ENCODE measurements around the gene NKX2-3. TPM values are rescaled to one million over a fixed set of nuclear protein-coding genes. Genes with fewer than 3 reads are reported as not detected.

The NKX2-3 gene
- total RNA-seq, 1 donor from 2014 or later, result not detected

DNA sequence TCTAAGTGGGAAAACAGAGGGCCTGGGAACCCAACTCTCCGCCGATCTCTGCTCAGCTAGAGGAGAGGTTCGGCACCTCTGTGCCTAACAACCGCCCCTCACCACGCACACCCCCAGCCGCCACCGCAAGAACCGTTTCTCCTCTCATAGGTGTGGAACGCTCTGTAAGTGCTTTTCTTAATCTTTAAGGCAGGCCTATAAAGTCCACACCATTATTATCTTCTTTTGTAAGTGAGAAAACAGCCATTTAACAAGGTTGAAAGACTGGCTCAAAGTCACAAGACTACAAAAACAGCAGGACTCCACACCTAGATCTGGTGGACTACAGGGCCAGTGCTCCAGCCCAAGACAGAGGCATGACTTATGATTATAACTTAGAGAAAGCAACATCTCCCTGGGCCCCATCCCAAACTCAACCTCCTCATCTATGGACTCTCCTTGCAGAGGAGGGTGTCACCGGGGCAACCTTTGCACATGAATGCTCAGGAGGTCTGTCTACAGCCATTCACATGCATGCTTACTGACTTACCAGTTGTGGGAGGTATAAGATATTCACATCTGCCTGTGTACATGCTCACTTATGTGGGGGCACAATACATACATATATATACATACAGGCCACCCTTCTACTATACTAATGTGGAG, 7.9 kb upstream of the NKX2-3 start:
- ATAC-seq, result no peak
- intact Hi-C loops (cut with micrococcal nuclease), result no loop called here
- no peak for DNase-seq

DNA sequence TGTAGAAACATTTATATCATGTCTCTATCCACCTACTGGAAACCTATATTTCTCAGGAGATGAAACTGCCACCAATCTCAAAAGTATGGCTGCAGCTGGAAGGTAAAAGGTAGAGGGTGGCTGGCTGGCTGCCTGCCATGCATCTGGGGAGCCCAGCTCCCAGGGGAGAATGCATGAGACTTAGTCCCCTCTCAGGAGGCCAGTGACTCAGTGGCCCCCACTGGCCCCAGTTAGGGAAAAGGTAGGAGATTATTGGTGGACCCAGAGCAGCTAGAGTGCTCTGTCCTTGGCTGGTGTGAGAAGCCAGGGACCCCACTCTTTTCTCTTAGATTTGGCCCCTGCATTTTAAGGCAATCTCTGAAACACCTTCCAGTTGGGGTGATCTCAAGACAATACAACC, 6.8 kb upstream of the NKX2-3 start:
- intact Hi-C loops (cut with micrococcal nuclease), result no loop called here
- no peak for ATAC-seq
- no peak for DNase-seq

DNA sequence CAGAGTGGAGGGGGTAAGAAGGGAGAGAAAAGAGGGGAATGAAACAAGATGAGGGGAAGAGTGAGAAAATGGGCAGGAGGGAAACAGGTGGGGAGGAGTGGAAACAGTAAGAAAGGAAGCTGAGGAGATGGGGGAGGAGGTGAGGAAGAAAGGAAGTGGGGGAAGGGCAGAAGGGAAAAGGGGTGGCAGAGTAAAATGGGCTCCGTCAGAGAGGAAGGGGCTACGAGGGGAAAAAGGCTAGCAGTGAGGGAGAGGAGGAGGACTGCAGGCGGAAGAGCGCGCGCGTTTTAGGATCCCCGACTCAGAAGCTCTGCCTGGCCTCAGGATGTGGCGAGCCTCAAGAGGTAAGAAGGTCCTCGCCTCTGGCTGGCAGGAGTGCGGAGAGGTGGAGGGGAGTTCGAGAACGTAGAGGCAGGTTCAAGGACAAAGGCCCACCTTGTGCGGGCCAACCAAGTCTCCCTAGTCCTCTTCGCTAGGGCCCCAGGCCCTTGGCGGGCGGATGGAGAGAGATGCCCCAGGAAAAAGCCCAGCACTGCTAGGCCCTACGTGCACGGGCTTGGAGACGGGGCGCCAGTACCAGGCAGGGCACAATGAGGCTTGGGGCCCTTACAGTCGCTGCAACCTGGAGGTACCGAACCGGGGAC, 5.8 kb upstream of the NKX2-3 start:
- intact Hi-C loops (cut with micrococcal nuclease), result no loop called here
- ATAC-seq (no peak), DNase-seq (no peak)

DNA sequence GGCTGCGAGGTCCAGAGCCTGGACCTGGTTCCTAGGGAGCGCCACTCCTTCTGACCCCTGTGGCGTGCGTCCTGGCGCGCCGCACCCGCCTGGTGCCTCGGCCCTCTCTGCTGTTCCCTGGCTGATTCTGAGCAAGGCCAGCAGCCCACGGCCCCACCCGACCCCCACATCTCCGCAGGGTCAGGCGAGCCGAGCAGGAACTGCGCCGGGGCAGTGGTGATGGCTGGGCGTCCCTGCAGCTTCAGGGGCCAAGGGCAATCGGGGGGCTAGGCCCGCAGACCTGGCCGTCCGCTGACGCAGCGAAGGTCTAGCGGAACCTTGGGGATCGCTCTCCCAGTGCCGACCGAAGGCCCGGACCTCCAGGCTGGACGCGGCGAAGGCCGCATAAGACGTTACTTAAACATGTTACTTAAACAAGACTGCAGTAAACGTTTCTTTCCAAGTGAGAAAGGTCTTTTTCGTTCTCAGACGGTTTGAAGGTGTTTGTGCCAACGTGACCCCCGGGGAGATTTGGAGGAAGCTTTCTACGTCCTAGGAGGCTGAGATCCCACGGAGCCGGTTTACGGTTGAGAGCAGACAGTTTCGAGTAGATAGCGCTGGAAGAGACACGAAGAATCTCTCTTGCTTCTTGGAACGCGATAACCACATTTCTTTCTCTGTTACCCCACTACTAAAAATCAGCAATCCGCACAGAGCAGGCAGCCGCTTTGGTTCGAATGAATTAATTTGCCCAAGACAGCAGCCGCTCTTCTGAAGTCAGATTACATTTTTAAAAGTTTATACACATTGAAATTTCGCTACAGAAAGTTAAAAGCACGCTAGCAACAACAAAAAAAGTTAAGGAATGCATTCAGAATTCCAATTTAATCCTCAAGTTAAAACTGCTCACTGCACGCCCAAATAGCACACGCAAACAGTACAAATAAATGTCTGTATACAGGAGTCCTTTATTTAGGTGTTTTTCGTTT, 4.9 kb upstream of the NKX2-3 start:
- no peak for ATAC-seq
- intact Hi-C loops (cut with micrococcal nuclease), result no loop called here
- no peak for DNase-seq

DNA sequence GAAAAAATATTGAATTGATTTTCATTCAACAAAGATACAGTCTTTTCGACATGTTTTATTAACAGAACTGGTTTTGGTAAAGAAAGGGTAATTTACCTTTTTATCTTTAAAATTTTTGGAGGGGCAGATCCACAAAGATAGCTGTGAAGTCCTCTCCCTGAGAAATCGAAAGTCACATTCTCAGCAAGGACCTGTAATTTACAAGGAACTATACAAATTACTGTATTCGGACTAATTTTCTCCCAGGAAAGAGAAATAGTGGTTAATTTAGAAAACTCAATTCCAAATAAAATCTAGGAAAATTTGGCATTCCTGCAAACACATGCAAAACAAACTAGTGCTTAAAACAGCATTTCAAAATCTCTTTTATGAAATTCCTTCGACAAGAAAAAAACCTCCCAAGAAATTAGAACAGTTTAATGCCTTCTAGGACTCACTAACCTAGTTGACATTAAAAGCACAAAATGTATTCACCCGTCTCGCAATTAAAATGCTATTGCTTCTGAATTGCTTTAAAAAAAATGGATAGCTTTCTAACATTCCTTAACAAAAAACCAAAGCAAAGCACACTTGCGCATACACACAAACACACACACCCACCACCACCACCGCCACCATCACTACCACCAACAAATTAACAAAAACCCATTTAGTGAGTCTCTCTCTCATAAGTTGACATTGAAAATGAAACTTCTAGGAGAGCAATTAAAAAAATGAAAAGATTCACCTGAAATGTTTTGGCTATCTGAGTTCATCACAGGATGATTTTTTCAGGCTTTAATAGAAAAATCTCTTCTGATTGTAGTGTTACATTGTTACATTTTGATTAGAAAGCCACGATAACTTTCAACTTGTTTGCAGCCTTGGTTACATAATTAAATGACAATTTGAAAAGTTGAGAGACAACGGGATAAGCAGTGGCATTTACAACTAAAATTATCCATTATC, 4.0 kb upstream of the NKX2-3 start:
- DNase-seq, result no peak
- ATAC-seq, result no peak
- intact Hi-C loops (cut with micrococcal nuclease), result no loop called here

DNA sequence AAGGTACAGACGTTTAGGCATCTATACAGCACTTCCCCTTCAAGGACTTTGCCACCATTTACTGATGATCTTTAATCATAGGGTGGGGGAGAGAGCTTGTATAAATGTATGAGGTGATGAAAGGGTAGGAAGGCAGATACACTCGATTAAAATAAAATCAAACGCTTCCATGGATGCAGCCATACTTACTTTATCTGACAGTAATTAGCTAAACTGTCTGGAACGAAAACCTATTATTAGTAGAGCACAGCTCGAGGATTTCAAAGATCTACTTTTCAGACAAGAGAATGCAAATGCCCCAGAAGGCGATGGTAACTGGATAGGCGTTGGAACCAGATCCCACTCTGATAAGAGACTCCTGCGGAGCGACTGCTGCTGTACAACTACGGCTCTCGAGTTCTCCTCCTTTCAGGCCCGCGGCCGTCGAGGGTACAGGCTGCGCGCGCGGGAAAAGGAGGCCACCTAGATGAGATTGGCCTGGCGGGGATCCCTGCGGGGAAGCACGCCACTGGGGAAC, 3.1 kb upstream of the NKX2-3 start:
- intact Hi-C loops (cut with micrococcal nuclease), result no loop called here
- DNase-seq (no peak), ATAC-seq (no peak)

DNA sequence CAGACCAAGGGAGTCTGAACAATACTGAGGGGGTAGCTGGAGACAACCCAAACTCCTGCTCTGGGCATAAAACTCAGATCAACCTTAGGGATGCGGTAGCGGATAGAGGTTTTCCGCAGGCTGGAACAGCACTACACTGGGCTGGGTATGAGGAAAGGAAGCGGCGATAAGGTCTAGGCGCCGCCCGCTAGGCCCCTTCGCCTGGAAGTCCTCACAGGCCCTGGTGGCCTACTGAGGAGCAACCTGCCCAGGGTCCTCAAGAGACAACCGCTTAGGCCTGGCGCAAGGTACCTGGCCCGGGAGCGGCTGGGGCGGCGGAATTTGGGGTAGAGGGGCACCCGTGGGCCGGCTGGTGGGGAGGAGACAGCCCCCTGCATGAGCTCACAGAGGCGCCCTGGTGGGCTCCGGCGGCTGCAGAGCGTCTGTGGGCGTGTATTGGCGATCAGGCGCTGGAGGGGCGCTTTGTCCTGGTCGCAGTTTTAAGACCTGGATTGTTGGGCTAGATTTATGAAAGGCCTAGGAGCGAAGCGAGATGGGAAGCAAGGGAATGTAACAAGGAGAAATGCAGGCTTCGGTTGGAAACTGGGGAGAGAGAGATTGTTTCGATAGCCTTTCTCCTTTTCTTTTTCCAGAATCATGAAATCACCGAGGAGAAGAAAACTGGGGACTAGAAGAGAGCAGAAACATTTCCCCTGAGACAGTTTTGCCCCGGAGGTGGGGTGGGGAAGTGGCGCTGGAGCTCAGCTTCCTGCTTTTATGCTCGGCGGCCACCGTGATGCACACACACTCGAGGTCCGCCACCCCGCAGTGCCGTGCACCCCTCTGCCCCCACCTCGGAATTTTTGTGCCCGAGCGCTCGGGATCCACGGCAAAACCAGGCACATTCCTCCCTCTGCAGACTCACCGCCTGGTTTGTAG, 2.4 kb upstream of the NKX2-3 start:
- no peak for ATAC-seq

DNA sequence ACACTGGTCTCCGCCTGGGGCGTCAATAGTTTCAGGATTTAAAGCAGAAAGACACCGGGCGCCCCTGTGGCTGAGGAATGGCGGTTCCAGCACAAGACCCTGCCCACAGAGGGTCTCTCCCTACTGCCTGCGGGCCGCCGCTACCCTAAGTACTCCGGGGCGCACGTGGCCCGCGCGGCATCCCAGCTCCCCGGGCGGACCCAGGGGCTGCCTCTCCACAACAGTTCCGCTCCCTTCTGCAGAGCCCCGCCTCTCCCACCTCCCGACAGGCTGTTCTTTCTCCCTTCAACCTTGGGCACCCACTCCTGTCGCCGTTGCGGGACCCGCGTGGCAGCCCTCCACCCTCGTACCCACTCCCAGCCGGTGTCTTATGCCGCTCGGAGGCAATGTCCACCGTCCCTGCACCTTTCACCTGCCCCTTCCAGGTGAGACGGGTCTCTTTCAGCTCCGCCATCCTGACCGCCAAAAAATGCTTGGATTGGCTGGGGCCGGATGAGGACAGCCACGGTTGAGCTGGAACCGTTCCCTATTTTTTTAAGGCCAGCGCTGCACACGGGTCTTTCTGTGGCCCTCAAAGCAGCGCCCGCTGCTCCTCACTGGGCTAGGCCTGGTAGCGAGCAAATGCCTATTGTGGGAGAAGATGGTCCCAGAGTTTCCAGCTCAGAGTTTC, 1.6 kb upstream of the NKX2-3 start:
- no peak for ATAC-seq
- intact Hi-C loops (cut with micrococcal nuclease), result no loop called here
- no peak for DNase-seq

More for the DNA sequence above, 2.4 kb upstream of the NKX2-3 start:
- no peak for DNase-seq
- intact Hi-C loops (cut with micrococcal nuclease), result no loop called here

DNA sequence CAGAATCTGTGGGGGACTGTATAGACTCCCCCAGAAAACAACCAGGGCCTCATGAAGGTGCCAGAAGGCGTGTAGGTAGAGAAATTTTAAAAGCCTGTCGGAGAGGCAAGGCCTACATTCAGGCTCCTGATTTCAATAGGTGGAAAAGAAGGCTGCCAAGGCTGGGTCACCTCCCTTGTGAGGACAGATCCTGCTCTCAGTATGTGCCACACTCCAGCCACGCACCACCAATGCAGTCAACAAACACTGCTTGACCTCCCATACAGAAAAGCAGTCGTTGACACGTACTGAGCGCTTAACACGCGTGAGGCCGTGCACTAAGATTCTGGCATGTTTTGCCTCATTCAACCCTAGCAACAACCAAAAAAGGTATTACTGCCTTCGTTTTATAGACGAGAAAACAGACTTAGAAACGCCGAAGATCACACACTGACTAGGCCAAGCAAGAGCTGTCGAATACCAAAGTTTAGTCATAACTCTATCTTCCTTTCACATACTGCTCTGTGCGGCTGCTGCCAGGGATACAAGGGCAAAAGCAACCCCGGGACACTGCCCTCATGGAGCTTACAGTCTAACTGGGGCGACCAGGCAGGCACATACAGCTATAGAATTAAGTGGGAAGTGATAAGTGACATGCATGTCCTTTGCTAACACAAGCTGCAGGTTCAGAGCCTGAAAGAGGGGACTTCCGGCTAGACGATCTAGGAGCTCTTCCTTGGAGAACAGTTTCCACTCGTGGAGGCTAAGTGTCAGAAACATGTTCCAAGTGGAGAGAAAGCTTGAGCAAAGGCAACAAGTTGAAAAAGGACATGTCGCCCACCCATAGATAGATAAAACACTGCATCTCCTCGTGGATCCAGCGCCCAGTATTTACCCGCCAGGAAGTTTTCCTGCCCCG, 797 bp upstream of the NKX2-3 start:
- ATAC-seq, result no peak
- intact Hi-C loops (cut with micrococcal nuclease), result no loop called here
- no peak for DNase-seq

DNA sequence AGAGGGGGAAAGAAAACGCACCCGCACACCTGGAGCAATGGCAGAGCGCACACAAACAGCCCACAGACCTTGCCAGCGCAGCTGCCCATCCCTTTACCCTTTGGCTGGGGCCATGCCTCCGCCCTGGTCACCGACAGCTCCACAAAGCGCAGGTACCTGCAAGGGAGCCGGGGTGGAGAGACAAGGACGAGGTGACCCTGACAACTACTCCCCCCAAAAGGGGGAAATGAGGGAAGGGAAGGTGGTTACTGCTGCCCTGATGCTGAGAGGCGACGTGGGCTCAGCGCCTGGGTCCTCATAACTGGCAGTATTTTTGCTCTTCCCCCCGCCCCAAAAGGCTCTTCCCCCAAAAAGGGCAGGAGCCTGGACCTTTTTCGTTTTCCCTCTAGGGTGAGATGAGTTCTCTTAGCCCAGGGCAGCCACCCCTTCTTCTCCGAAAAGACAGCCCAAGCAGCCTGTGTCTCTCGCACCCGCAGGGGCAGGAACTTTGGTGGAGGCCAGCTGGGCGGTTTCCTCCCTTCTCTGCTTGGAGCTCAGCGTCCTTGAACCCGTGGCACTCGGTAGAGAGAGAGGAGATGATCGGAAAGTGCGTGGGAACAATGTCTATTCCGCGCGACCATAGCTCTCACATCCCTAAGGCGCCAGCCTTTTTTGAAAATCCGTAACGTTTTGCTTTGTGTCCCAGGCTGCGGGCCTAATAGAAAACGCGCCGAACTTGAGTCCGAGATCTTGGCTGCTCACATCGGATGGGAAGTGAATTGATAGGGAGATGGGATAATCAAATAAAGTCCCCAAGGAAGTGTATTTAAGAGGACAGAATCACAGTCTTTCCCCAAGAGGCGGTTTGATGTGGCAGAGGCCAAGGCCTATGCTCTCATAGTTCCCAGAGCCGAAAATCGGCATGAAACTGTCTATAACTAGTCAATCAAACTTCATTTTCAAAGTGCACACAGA, 1.0 kb downstream of the NKX2-3 start:
- intact Hi-C loops (cut with micrococcal nuclease), result no loop called here
- DNase-seq (no peak), ATAC-seq (no peak)

DNA sequence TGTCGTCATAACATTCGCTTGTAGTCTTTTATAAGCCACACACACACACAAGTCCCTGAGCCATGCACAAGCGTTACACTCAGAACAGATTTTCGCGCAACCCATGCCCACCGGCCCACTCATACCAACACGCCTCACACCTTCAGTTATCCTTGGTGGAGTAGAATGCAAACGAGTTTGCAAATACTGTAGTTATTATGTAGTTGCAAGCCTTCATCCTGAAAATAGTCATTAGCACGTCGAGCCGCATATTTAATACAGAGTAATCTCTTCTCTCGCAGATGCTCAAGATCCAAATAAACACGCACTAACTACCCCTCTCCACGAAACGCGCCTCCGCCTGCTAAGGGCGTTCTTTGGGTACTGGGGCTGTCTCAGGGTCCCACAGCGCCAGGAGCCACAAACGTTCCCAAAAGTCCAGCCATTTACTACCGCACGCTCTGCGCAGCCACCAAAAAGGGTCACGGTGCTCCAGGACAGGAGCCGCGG, 1.8 kb downstream of the NKX2-3 start:
- intact Hi-C loops (cut with micrococcal nuclease), result no loop called here
- ATAC-seq (no peak), DNase-seq (no peak)

DNA sequence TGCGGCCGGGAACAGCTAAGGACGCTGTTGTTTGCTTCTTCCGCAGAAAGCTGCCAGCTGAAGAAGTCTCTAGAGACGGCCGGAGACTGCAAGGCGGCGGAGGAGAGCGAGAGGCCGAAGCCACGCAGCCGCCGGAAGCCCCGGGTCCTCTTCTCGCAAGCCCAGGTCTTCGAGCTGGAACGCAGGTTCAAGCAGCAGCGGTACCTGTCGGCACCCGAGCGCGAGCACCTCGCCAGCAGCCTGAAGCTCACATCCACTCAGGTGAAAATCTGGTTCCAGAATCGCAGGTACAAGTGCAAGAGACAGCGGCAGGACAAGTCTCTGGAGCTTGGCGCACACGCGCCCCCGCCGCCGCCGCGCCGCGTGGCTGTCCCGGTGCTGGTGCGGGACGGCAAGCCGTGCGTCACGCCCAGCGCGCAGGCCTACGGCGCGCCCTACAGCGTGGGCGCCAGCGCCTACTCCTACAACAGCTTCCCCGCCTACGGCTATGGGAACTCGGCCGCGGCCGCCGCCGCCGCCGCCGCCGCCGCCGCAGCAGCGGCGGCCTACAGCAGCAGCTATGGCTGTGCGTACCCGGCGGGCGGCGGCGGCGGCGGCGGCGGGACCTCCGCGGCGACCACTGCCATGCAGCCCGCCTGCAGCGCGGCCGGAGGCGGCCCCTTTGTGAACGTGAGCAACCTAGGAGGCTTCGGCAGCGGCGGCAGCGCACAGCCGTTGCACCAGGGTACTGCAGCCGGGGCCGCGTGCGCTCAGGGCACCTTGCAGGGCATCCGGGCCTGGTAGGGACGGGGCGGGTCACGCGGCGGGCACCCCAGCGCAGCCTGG, 2.4 kb downstream of the NKX2-3 start:
- peak; percentile 62 for ATAC-seq
- intact Hi-C loops (cut with micrococcal nuclease), result no loop called here
- DNase-seq, result no peak

DNA sequence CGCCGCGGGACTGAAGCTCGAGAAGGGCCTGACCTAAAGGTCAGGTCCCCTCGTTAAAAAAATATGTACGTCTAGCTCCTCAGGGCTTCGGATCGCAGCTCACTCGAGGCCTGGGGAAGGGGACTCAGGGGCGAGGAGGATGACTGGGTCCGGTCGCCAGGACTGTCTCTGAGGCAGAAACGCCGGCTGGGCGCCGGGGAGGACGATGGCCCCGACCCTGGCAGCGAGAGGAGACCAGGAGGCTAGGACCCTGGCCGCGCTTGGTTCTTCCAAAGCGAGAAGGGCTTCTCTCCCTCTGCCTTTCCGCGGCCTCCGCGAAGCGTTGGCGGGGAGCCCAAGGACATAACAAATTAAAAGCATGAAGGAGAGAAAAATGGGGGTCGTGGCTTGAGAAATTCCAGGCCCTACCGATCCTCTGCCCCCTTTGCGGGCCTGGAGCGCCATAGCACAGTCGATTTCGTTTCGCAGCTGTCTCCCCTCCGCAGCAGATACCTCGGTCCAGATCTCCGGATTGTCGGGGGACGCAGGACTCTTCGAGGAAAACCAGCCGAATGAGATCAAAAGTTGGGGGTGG, 3.1 kb downstream of the NKX2-3 start:
- no peak for DNase-seq
- no peak for ATAC-seq
- intact Hi-C loops (cut with micrococcal nuclease), result no loop called here
